SK-N-SH treated with all-trans-retinoic acid at 6 μM for 48 hours (cell line): Measurements from ENCODE around the gene PRPF40B.

Source experiments
- ARNTL ChIP-seq: fragments of 450-650 bp; formaldehyde crosslinking; IDR thresholded peaks from 2 replicates; pipeline ENCODE4 v1.5.0; 2020; ENCODE audit warnings: low read depth, mild to moderate bottlenecking, moderate library complexity, borderline replicate concordance
- BACH2 ChIP-seq: fragments of 250-450 bp; sonication (Bioruptor Pico); IDR thresholded peaks from 2 replicates; pipeline ENCODE4 v1.9.0; 2021; ENCODE audit warnings: mild to moderate bottlenecking, borderline replicate concordance
- ESRRG ChIP-seq: fragments of 250-450 bp; sonication (Bioruptor Pico); IDR thresholded peaks from 2 replicates; pipeline ENCODE4 v1.6.1; 2021; ENCODE audit warnings: mild to moderate bottlenecking
- GLIS3 ChIP-seq: fragments of 250-450 bp; sonication (Bioruptor Pico); IDR thresholded peaks from 2 replicates; pipeline ENCODE4 v1.5.0; 2020; ENCODE audit warnings: mild to moderate bottlenecking, moderate library complexity
- OSR1 ChIP-seq: fragments of 250-450 bp; sonication (Bioruptor Pico); IDR thresholded peaks from 2 replicates; pipeline ENCODE4 v1.8.0; 2022; ENCODE audit warnings: moderate library complexity, mild to moderate bottlenecking, inconsistent platforms
- PPARA ChIP-seq: fragments of 250-450 bp; sonication (Bioruptor Pico); IDR thresholded peaks from 2 replicates; pipeline ENCODE4 v1.5.0; 2020; ENCODE audit warnings: mild to moderate bottlenecking, borderline replicate concordance
- RARB ChIP-seq: fragments of 250-450 bp; sonication (Bioruptor Pico); IDR thresholded peaks from 2 replicates; pipeline ENCODE4 v1.8.0; 2021; ENCODE audit warnings: mild to moderate bottlenecking, moderate library complexity
- ZC3H10 ChIP-seq: fragments of 250-450 bp; sonication (Bioruptor Pico); IDR thresholded peaks from 2 replicates; pipeline ENCODE4 v1.5.1; 2021; ENCODE audit warnings: mild to moderate bottlenecking, moderate library complexity
- ZFP30 ChIP-seq: fragments of 450-650 bp; formaldehyde crosslinking; IDR thresholded peaks from 2 replicates; pipeline ENCODE4 v1.5.0; 2022; ENCODE audit warnings: mild to moderate bottlenecking, moderate library complexity
- ZNF565 ChIP-seq: fragments of 450-650 bp; formaldehyde crosslinking; conservative IDR thresholded peaks from 2 replicates; pipeline ENCODE4 v1.5.0; 2020; ENCODE audit warnings: low read depth, mild to moderate bottlenecking, moderate library complexity
- ZNF8 ChIP-seq: fragments of 450-650 bp; formaldehyde crosslinking; IDR thresholded peaks from 2 replicates; pipeline ENCODE4 v1.5.0; 2020; ENCODE audit warnings: mild to moderate bottlenecking, moderate library complexity
- TF ChIP-seq, protein P1 (sequence below): fragments of 250-450 bp; sonication (Bioruptor Pico); IDR thresholded peaks from 2 replicates; pipeline ENCODE4 v1.8.0; 2020; ENCODE audit warnings: mild to moderate bottlenecking, moderate library complexity, borderline replicate concordance
- TF ChIP-seq, protein P2 (sequence below): fragments of 250-450 bp; sonication (Bioruptor Pico); IDR thresholded peaks from 2 replicates; pipeline ENCODE4 v1.5.1; 2020; ENCODE audit warnings: low read depth, mild to moderate bottlenecking, moderate library complexity

DNA sequence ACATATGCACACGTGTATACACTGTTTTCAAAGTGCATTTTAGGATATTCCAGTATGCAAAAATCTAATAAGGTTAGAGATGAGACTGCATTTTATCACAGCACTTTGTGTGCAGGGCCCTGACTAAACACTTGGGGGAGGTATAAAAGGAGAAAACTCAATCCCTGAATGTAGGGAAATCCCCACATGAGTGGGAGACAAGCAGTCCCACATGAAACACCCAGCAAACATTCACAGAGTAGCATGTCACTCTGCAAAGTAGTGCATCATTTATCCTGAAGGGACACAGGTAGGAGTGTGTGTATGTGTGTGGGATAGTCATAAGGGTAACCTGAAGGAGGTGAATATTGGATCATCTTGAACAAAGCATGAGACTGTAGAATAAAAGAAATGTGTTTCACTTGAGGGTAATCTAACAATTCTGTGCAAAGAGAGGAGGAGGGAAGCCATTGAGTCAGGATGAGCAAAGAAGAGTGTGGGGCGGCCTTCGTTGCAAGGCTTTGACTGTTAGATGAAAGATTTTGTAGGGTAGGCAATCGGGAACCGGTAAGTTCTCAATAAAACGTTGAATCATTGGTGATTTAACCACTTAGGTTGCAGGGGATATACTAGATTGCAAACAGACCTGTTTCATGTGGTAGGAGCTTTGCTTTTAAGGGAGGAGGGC is 2.9 kb downstream of the PRPF40B start:
- TF ChIP-seq ZNF565 (CRISPR knock-in tag), result no peak
- TF ChIP-seq ARNTL, result no peak
- TF ChIP-seq RARB, result no peak
- no peak for TF ChIP-seq GLIS3 (CRISPR knock-in tag)
- TF ChIP-seq PPARA (CRISPR knock-in tag), result no peak
- TF ChIP-seq ZNF8 (CRISPR knock-in tag), result no peak
- no peak for TF ChIP-seq ZFP30
- no peak for TF ChIP-seq BACH2 (CRISPR knock-in tag)
- TF ChIP-seq, protein P1, sequence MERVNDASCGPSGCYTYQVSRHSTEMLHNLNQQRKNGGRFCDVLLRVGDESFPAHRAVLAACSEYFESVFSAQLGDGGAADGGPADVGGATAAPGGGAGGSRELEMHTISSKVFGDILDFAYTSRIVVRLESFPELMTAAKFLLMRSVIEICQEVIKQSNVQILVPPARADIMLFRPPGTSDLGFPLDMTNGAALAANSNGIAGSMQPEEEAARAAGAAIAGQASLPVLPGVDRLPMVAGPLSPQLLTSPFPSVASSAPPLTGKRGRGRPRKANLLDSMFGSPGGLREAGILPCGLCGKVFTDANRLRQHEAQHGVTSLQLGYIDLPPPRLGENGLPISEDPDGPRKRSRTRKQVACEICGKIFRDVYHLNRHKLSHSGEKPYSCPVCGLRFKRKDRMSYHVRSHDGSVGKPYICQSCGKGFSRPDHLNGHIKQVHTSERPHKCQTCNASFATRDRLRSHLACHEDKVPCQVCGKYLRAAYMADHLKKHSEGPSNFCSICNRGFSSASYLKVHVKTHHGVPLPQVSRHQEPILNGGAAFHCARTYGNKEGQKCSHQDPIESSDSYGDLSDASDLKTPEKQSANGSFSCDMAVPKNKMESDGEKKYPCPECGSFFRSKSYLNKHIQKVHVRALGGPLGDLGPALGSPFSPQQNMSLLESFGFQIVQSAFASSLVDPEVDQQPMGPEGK (CRISPR knock-in tag), result no peak
- TF ChIP-seq, protein P2, sequence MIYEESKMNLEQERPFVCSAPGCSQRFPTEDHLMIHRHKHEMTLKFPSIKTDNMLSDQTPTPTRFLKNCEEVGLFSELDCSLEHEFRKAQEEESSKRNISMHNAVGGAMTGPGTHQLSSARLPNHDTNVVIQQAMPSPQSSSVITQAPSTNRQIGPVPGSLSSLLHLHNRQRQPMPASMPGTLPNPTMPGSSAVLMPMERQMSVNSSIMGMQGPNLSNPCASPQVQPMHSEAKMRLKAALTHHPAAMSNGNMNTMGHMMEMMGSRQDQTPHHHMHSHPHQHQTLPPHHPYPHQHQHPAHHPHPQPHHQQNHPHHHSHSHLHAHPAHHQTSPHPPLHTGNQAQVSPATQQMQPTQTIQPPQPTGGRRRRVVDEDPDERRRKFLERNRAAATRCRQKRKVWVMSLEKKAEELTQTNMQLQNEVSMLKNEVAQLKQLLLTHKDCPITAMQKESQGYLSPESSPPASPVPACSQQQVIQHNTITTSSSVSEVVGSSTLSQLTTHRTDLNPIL, result no peak
- TF ChIP-seq ZC3H10, result no peak
- no peak for TF ChIP-seq ESRRG (CRISPR knock-in tag)
- no peak for TF ChIP-seq OSR1 (CRISPR knock-in tag)
